Peyer's patch (tissue), 4 donors: Measurements from ENCODE around the gene ABCA6. TPM values are rescaled to one million over a fixed set of nuclear protein-coding genes. Genes with fewer than 3 reads are reported as not detected.

ENCODE experiments used
- DNase-seq, 3 donors: peaks; one replicate each; pipeline ENCODE4 v3.0.0-alpha.2; 2017 to 2019
- H3K27ac ChIP-seq, 4 donors: fragments of 200-600 bp; sonication (generic); one replicate each; pipeline ENCODE4 v1.5.1; 2016 to 2019
- H3K27me3 ChIP-seq, 2 donors: fragments of 200-600 bp; sonication (generic); one replicate each; pipeline ENCODE4 v1.5.1; 2019
- H3K36me3 ChIP-seq, 3 donors: fragments of 200-600 bp; sonication (generic); one replicate each; pipeline ENCODE4 v1.5.1; 2016 to 2019
- H3K4me1 ChIP-seq, 4 donors: fragments of 200-600 bp; sonication (generic); one replicate each; pipeline ENCODE4 v1.5.1; 2016 to 2019
- H3K4me3 ChIP-seq, 4 donors: fragments of 200-600 bp; sonication (generic); 1 replicate in 3 of 4; 2 replicates in 1 of 4; pipeline ENCODE4 v1.5.1; 2016 to 2019; ENCODE audit warnings: mild to moderate bottlenecking in 1 of 4
- H3K9me3 ChIP-seq, 4 donors: fragments of 200-600 bp; sonication (generic); one replicate each; pipeline ENCODE4 v1.5.1; 2016 to 2019; ENCODE audit warnings: mild to moderate bottlenecking in 1 of 4
- POLR2A ChIP-seq, 2 donors: fragments of 450-650 bp; IDR thresholded peaks; one replicate each; pipeline ENCODE4 v1.5.1; 2017; ENCODE audit warnings: antibody characterized with exemption in 2 of 2, mild to moderate bottlenecking in 2 of 2, moderate library complexity in 2 of 2
- total RNA-seq, 4 donors: library from RNA; depleted of rRNA; stranded (reverse); fragments of >200 nt; gene quantifications; one replicate each; pipeline ENCODE4 v1.1.0, GENCODE V29; 2016
- TF ChIP-seq, protein P1 (sequence below), 6 experiments: fragments of 450-650 bp in 4 of 6; fragments of 200-600 bp in 2 of 6; sonication (generic) in 1 of 6; IDR thresholded peaks; one replicate each; pipeline ENCODE4 v1.5.1; 2017 to 2019; ENCODE audit warnings: antibody characterized with exemption in 6 of 6, mild to moderate bottlenecking in 3 of 6, moderate library complexity in 1 of 6

Gene ABCA6
- total RNA-seq, 4 donors from 2014 or later: 23.8 to 59.4 (median 41.1) TPM

GRCh38 chr17:69179227-69179952 lies 37.7 kb upstream of the ABCA6 start:
- no peaks in the 10 kb centered on the region for H3K4me1 ChIP-seq
- no peaks in the 10 kb centered on the region for H3K27me3 ChIP-seq
- H3K9me3 ChIP-seq: no peaks in the 10 kb centered on the region
- no peak overlapping the region for H3K27ac ChIP-seq
- no peak for DNase-seq
- H3K4me3 ChIP-seq: no peak overlapping the region
- TF ChIP-seq, protein P1, sequence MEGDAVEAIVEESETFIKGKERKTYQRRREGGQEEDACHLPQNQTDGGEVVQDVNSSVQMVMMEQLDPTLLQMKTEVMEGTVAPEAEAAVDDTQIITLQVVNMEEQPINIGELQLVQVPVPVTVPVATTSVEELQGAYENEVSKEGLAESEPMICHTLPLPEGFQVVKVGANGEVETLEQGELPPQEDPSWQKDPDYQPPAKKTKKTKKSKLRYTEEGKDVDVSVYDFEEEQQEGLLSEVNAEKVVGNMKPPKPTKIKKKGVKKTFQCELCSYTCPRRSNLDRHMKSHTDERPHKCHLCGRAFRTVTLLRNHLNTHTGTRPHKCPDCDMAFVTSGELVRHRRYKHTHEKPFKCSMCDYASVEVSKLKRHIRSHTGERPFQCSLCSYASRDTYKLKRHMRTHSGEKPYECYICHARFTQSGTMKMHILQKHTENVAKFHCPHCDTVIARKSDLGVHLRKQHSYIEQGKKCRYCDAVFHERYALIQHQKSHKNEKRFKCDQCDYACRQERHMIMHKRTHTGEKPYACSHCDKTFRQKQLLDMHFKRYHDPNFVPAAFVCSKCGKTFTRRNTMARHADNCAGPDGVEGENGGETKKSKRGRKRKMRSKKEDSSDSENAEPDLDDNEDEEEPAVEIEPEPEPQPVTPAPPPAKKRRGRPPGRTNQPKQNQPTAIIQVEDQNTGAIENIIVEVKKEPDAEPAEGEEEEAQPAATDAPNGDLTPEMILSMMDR (IDR thresholded peaks at IDR 0.05): no peak
- TF ChIP-seq POLR2A (IDR thresholded peaks at IDR 0.05): no peak
- H3K36me3 ChIP-seq: no peaks in the 10 kb centered on the region

DNA sequence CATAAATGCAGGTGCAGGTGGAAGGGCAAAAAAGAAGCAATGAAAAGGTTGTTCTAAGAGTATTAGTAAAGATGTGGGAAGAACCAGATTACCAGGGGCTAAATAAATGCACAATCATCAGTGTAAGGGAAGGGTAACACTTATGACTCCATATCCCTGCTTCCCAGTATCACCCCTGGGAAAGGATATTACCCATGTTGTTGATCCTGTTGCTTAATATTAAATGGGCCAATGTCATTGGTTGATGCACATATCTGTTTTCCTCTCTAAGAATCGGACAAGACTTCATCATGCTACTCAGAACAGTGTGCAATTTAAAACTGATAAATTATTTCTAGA lies 34.7 kb upstream of the ABCA6 start:
- H3K4me1 ChIP-seq: no peaks in the 10 kb centered on the region
- peaks cover 0 to 3% (median 0%) of the 10 kb centered on the region in 3 donors for H3K36me3 ChIP-seq
- no peaks in the 10 kb centered on the region for H3K27me3 ChIP-seq
- no peak overlapping the region for H3K27ac ChIP-seq
- H3K4me3 ChIP-seq: no peak overlapping the region
- DNase-seq: no peak
- H3K9me3 ChIP-seq: no peaks in the 10 kb centered on the region
- TF ChIP-seq, protein P1 (IDR thresholded peaks at IDR 0.05): no peak
- TF ChIP-seq POLR2A (IDR thresholded peaks at IDR 0.05): no peak

DNA sequence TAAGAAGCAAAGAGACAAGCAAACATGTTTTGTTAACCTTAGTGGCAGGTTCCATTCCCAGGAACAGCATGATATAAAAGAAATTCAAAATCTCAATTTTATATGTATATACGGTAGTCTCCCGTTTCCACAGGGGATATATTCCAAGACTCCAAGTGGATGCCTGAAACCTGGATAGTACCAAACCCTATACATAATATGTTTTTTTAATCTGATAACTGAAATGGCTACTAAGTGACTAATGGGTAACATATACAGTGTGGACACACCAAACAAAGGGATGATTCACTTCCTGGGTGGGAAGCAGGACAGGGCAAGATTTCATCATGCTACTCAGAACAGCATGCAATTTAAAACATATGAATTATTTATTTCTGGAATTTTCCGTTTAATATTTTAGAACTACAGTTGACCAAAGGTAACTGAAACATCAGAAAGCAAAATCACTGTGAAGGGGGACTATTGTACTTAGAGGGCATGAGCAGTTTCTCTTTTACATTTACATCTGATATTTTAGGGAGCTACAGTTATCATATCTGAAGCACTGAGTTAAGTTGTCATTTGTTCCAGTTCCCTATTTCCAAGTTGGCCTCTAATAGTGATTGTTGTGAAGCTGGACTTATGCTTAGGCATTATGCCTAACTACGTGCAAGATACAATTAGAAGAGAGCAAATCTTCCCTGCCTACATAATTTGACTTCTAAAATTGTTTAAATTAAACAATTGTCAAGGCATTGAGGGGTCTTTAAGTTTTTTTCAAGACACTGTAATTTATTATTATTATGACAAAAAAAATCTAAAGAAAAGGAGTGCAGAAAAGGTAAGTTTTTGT lies 34.1 kb upstream of the ABCA6 start:
- Histone ChIP-seq H3K27ac (no peak overlapping the region), H3K4me1 (no peaks in the 10 kb centered on the region), H3K4me3 (no peak overlapping the region), H3K36me3 (peaks cover 0 to 3% (median 0%) of the 10 kb centered on the region in 3 donors), H3K27me3 (no peaks in the 10 kb centered on the region), H3K9me3 (no peaks in the 10 kb centered on the region)
- no peak for DNase-seq
- TF ChIP-seq POLR2A (IDR thresholded peaks at IDR 0.05): no peak
- TF ChIP-seq, protein P1 (IDR thresholded peaks at IDR 0.05): no peak

- Histone ChIP-seq H3K4me1 (no peaks in the 10 kb centered on the region), H3K27ac (no peak overlapping the region), H3K27me3 (no peaks in the 10 kb centered on the region), H3K36me3 (peaks cover 0 to 3% (median 0%) of the 10 kb centered on the region in 3 donors), H3K9me3 (no peaks in the 10 kb centered on the region), H3K4me3 (no peak overlapping the region)
- TF ChIP-seq, protein P1 (IDR thresholded peaks at IDR 0.05): no peak
- TF ChIP-seq POLR2A (IDR thresholded peaks at IDR 0.05): no peak
- no peak for DNase-seq
Measured at GRCh38 chr17:69175262-69175624, 33.5 kb upstream of the ABCA6 start.

DNA sequence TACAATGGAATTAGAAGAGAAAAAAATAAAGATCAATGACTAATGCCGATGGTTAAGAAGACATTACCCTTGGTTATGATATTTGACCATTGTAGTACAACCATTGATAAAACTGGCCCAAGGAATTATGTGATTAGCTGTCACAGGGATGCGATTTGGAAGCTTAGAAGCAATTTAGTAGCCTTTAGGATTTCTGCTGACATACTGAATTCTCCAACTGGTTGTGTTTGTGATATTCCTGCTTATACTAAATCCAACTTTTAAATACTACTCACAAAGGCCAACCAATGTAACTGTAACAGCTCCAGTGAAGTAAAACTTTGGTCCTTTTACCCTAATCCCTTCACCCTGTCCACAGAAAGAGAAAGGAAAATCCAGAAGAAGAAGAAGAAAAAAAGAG lies 31.4 kb upstream of the ABCA6 start:
- Histone ChIP-seq H3K36me3 (peaks cover 0 to 3% (median 0%) of the 10 kb centered on the region in 3 donors), H3K4me1 (no peaks in the 10 kb centered on the region), H3K4me3 (no peak overlapping the region), H3K9me3 (no peaks in the 10 kb centered on the region), H3K27ac (no peak overlapping the region), H3K27me3 (no peaks in the 10 kb centered on the region)
- no peak for DNase-seq
- TF ChIP-seq, protein P1 (IDR thresholded peaks at IDR 0.05): no peak
- no peak for TF ChIP-seq POLR2A (IDR thresholded peaks at IDR 0.05)
